ENCODE results near the gene MACROD1.

MACROD1 gene

GRCh38 chr11:64127267-64128072 is 38.4 kb downstream of the MACROD1 start:
- no peak for TF ChIP-seq CTCF (IDR thresholded peaks at IDR 0.05)
- no peak for TF ChIP-seq ZFX (IDR thresholded peaks at IDR 0.05; ENCODE audit: borderline replicate concordance)
- H3K27ac ChIP-seq = no peak overlapping the region

- TF ChIP-seq ZFX (IDR thresholded peaks at IDR 0.05; ENCODE audit: borderline replicate concordance) = no peak
- no peak for TF ChIP-seq CTCF (IDR thresholded peaks at IDR 0.05)
- H3K27ac ChIP-seq = no peak overlapping the region
Measured at GRCh38 chr11:64126796-64127195, 39.1 kb downstream of the MACROD1 start.

GRCh38 chr11:64126371-64126770 is 39.5 kb downstream of the MACROD1 start:
- no peak overlapping the region for H3K27ac ChIP-seq
- no peak for TF ChIP-seq CTCF (IDR thresholded peaks at IDR 0.05)
- no peak for TF ChIP-seq ZFX (IDR thresholded peaks at IDR 0.05; ENCODE audit: borderline replicate concordance)

GRCh38 chr11:64125676-64126075 is 40.2 kb downstream of the MACROD1 start:
- TF ChIP-seq CTCF (IDR thresholded peaks at IDR 0.05) = no peak
- no peak for TF ChIP-seq ZFX (IDR thresholded peaks at IDR 0.05; ENCODE audit: borderline replicate concordance)
- no peak overlapping the region for H3K27ac ChIP-seq

GRCh38 chr11:64124147-64124546 is 41.8 kb downstream of the MACROD1 start:
- no peak overlapping the region for H3K27ac ChIP-seq
- TF ChIP-seq ZFX (IDR thresholded peaks at IDR 0.05; ENCODE audit: borderline replicate concordance) (no peak), CTCF (IDR thresholded peaks at IDR 0.05) (no peak)

- TF ChIP-seq CTCF (IDR thresholded peaks at IDR 0.05) (no peak), ZFX (IDR thresholded peaks at IDR 0.05; ENCODE audit: borderline replicate concordance) (no peak)
- no peak overlapping the region for H3K27ac ChIP-seq
Measured at GRCh38 chr11:64123679-64124078, 42.2 kb downstream of the MACROD1 start.
